GM19099 (cell line): Measurements from ENCODE around the gene DNMT1.

Experiments
- POLR2A ChIP-seq: IDR thresholded peaks from 3 replicates; pipeline ENCODE4 v1.6.1; 2011; ENCODE audit warnings: low read depth; ENCODE audit not compliant: insufficient read length; ENCODE audit errors: extremely low read depth

DNMT1 gene

GRCh38 chr19:10158485-10158884 lies 36.3 kb downstream of the DNMT1 start:
- TF ChIP-seq POLR2A, result no peak

DNA sequence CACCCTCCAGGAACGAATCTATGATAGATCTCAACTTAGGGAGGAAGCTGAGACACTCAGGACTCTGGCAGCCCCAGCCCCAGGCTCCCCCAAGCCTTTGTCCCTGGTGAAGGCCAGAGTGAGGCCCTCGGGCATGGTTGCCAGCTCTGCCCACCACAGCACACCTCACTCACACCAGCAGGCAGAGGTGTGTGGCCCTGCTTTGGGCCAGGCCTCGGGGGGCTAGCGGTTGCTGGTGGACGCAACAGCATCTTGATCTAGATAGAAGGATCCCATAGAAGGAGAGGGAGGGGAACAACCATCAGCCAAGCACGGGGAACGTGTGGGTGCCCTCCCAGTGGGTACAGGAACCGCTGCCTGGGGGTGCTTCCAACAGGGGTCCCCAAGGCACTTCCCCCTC lies 36.7 kb downstream of the DNMT1 start:
- TF ChIP-seq POLR2A, result no peak

DNA sequence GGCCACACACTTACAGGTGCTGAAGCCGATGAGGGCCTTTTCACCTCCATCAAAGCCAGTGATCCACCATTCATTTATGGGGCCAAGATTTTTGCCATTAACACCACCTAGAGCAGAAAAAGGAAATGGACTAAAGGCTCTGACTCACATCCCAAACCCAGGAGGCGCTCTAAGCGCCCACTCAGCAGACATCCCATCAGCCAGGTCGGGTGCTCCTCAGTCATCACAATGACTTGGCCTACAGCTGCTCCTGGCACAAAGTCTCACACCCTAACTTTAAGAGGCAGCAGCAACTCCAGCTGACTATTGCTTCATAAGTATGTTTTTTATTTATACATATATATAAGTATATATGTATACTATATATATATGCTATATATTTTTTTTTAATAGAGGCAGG lies 38.9 kb downstream of the DNMT1 start:
- no peak for TF ChIP-seq POLR2A

DNA sequence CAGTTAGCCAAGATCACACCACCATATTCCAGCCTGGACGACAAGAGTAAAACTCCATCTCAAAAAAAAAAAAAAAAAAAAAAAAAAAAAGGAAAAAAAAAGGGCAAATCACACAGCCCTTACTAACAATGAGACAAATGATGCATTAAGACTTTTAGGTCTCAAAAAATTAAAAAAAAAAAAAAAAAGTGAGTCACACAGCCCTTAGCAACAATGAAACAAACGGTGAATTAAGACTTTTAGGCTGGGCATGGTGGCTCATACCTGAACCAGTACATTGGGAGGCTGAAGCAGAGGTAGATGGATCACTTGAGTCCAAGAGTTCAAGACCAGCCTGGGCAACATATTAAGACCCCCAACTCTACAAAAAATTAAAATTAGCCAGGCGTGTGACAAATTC lies 42.7 kb downstream of the DNMT1 start:
- TF ChIP-seq POLR2A, result no peak

DNA sequence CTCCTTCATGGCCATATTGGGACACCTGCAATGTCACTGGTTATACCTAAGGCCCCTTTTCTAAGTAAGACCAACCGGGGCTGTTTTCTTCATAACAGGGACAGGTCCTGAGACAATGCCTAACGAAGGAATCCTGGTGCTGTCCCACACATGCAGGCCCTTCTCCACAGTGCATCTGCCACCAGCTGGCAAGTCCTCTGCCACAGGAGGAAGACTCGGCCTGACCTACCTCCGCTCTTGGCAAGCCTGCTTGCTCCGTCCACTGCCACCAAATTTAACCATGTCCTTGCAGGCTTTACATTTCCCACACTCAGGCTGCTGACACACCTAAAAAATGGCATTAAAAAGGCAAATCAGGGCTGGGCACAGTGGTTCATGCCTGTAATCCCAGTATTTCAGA lies 43.2 kb downstream of the DNMT1 start:
- no peak for TF ChIP-seq POLR2A

DNA sequence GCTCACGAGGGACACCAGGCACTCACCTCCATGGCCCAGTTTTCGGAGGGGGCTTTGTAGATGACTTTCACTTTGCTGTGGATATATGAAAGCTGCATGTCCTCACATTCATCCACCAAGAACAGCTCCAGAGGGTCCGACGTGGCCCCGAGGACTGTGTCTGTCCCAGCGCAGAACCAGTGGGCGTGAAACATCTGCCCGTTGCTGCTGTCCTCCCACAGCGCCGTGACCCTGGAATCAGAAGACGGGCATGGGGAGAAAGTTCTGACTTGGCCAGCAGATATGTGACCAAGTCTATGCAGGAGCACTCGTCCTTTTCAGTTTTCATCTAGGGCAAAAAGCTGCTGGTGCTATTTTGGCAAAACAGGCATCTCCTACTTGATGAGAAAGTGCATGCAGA lies 45.3 kb downstream of the DNMT1 start:
- no peak for TF ChIP-seq POLR2A

- no peak for TF ChIP-seq POLR2A
Observed at GRCh38 chr19:10146142-10146541, 48.6 kb downstream of the DNMT1 start.

DNA sequence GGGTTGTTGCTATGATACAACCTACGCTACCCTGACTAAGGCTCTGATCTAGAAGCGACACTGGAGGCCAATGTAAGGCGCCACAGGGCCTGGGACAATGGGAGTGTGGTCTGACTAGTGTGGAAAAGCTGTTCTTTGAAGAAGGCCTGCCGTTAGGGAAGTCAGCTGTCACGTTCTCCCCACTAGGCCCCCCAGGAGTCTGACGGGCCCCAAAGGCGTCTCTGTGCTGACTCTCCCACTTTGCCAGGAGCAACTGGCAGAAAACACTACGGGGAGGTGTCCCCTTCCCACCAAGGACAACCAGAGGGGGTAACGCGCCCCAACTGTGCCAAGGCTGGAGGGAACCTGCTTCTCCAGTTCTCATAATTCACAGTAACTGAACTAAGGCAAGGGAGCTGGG lies 49.7 kb downstream of the DNMT1 start:
- TF ChIP-seq POLR2A, result no peak

- TF ChIP-seq POLR2A, result no peak
Observed at GRCh38 chr19:10144361-10144760, 50.4 kb downstream of the DNMT1 start.

- TF ChIP-seq POLR2A, result no peak
Observed at GRCh38 chr19:10143681-10144080, 51.1 kb downstream of the DNMT1 start.

- TF ChIP-seq POLR2A, result no peak
Observed at GRCh38 chr19:10142701-10143375, 51.9 kb downstream of the DNMT1 start.

DNA sequence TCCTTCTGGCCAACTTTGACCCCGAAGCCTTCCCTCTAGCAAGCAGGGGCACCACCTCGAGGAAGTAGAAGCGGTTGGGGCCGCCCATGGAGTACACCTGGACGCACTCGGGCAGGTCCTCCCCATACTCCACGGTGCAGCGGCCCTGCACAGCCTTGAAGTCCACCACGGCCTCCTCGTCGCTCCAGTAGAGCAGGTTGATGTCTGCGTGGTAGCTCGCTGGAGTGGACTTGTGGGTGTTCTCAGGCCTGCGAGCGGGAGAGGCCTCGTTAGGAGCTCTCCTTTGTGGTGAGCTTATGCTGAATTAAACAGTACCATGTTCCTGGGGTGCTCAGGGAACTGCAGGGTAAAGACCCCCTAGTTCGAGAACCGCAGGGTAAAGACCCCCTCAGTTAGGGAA lies 52.8 kb downstream of the DNMT1 start:
- no peak for TF ChIP-seq POLR2A

GRCh38 chr19:10141479-10141878 lies 53.3 kb downstream of the DNMT1 start:
- TF ChIP-seq POLR2A, result no peak

DNA sequence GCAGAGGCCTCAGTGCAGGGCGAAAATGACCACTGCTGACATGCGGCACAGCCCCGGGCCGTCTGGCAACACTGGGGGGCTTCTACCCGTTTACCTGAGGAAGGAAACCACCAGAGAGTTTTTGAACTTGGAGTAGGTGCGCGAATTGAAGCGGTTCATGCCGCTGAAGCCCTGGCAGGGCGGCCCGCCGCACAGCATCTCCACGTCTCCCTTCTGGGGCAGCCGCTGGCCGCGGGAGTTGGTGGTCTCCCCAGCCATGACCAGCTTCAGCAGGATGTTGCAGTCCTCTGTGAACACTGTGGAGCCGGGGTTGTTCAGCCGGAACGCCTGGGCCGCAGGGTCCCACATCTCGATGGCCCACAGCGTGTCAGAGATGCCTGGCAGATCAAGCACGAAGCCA lies 54.8 kb downstream of the DNMT1 start:
- no peak for TF ChIP-seq POLR2A

GRCh38 chr19:10138879-10139795 lies 55.6 kb downstream of the DNMT1 start:
- no peak for TF ChIP-seq POLR2A

GRCh38 chr19:10137751-10138682 lies 56.7 kb downstream of the DNMT1 start:
- TF ChIP-seq POLR2A, result no peak

GRCh38 chr19:10136936-10137335 lies 57.8 kb downstream of the DNMT1 start:
- TF ChIP-seq POLR2A, result no peak
